ENCODE data around the gene KDM4B.

KDM4B gene

GRCh38 chr19:5052945-5053485 lies 84.1 kb downstream of the KDM4B start:
- no peak for DNase-seq

DNA sequence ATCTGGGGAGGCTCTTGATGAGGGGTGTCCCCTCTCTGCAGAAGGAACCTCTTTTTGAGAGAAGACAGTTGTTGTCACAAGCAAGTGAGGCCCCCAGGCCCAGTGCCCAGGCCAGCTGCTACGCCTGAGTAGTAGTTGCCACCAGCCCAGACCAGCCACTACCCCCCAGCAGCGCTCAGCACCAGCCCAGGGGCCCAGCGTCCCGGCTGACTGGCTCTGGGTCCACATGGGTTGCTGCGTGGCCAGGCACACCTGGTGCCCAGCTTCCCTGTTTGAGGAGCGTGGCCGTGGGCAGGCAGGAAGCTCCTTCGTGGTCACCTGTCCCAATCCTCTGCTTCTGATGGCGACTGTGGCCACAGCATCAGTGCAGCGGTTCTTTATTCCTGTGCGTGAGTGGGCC lies 84.7 kb downstream of the KDM4B start:
- DNase-seq, result no peak

- DNase-seq, result no peak
These were observed 85.9 kb downstream of the KDM4B start for GRCh38 chr19:5054551-5055456.

- no peak for DNase-seq
These were observed 86.5 kb downstream of the KDM4B start for GRCh38 chr19:5055457-5055776.

- peak; percentile 26 for DNase-seq
These were observed 88.9 kb downstream of the KDM4B start for GRCh38 chr19:5057860-5058259.

- DNase-seq, result no peak
These were observed 89.8 kb downstream of the KDM4B start for GRCh38 chr19:5058521-5059212.

DNA sequence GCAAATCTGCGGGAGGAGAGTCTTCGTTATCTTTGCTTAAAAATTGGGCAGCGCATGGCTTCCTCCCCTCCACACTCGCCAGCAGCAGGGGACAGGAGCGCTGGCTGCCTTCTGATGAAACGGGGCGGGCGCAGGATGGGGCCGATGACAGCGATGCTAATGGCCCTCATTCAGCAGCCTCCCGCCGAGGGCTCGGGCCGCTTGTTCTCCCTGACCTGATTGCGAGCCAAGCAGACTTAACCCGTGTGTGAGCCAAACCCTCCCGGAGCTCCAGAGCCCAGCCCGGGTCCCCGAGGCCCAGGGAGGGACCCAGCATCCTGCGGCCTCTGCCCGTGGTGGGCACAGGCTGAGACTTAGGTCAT lies 90.3 kb downstream of the KDM4B start:
- DNase-seq, result no peak

DNA sequence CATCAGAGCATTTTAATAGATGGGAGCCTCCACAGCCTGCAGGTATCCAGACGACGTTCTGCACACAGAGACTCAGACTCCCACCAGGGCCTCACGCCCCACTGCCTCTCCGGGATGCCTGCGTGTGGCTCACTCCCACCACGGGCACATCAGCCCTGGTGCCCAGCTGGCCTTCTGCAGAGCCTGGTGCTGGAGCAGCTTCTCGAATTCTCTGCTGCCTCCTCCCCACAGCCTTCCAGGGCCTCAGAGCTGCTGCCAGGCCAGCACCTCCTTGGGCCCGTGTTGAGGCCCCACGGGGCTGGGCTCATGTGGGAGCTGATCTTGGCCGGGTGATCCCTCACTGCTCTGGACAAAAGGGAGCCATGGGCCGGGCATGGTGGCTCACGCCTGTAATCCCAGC lies 90.9 kb downstream of the KDM4B start:
- DNase-seq, result no peak

- no peak for DNase-seq
These were observed 93.3 kb downstream of the KDM4B start for GRCh38 chr19:5062195-5062594.

DNA sequence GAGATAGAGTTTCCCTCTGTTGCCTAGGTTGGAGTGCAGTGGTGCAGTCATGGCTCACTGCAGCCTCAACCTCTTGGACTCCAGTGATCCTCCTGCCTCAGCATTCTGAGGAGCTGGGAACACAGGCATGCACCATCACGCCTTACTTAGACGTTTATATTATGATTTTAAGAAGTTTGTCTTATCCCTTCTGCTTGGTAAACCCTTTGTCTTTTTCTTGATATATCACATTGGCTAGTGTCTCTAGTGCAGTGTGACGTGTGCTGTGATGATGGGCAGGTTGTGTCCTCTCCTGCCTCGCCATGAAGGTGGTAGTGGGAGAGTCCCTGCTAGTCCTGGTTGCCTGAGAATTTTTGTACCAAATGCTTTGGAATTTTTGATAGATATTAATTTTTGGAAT lies 93.9 kb downstream of the KDM4B start:
- no peak for DNase-seq

GRCh38 chr19:5063873-5064645 lies 95.1 kb downstream of the KDM4B start:
- DNase-seq, result no peak

- no peak for DNase-seq
These were observed 96.0 kb downstream of the KDM4B start for GRCh38 chr19:5064896-5065295.

GRCh38 chr19:5065663-5066093 lies 96.8 kb downstream of the KDM4B start:
- DNase-seq, result no peak

DNA sequence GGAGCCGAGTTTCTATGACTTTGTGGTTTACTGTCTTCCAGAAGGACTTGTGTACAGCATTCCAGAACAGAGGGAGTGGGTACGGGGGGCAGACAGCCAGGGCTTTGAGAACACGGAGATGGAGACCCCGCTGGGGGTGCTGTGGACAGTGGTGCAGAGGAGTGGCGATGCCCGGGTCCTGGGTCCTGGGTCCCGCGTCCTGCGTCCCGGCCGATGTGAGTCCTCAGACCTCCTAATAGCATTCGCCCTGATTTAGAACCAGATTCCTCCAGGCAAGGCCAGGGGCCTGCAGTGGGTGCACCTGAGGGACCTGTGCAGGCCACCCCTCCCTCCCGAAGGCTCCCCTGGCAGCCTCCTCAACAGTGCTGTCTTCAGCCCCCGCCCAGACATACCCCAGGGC lies 97.9 kb downstream of the KDM4B start:
- DNase-seq, result no peak

DNA sequence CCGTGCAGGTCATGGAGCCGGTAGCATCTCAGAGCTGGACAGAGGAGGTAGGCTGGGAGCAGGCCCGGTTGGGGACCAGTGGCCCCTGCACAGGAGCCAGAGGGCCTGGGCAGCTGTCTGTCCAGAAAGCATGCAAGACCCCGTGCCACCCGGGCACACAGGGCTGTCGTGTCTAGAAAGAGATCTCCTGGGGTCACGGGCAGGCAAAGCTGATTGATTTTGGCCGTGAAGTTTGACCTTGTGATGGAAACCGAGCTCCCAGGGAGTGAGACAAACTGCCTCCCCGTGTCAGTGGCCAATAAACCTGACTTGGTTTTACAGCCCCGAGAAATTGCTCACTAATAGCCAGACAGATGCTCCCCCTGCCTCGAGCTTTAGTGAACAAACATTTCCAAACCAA lies 98.8 kb downstream of the KDM4B start:
- DNase-seq, result no peak

DNA sequence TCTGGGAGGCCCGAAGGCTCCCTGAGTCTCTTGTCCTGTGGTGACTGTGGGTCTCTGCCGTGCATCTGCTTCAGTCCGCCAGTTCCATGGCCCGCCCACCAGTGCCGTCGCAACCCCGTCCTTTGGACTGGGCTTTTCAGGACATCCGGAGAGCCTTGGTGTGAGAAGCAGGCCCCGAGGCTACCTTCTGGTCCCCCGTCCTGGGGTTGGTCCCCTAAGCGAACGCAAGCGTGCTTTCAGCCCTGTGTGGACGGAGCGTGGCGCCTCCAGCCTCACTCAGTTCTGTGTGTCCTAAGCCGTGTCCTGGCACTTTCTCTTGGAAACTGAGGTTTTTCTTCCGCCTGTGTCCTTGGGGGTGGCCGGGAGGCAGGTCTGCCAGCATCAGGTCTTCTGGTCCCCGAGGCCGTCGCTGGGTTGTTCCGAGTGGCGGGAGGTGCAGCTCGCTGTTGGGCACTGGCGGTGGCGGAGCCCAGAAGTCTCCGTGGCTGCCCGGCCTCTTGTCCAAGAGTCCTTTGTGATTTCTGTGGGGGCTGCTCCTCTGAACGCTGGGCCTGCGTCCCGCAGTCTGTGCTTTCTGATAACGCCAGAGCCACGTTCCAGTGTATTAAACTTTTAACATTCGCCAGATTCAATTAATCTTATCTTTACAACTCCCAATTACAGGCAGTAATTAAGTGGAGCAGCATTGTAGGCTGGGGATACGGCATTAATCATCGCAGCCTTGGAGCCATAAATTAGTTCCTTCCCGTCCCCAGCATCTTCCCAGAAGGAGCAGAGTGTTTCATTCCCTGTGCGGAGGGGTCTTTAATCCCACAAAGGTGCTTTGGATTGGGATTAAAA lies 99.5 kb downstream of the KDM4B start:
- DNase-seq, result no peak

- DNase-seq, result no peak
These were observed 101.4 kb downstream of the KDM4B start for GRCh38 chr19:5070331-5070730.

DNA sequence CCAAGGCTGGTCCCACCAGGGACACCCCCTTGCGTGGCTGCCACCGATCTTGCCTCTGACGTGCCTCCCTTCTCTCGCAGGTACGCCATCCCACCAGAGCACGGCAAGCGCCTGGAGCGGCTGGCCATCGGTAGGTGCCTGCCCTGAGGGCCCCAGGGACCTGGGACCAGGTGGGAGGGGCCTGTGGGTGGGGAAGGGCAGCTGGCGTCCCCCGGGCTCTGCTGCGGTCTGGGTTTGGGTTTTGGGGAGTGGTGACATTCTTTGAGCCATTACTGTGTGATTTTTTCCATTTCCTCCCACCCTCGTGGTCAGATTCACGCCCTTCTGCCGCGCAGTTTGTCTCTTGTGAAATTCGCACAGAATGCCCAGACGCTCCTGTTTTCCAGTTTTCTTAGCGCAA lies 102.0 kb downstream of the KDM4B start:
- DNase-seq, result no peak

DNA sequence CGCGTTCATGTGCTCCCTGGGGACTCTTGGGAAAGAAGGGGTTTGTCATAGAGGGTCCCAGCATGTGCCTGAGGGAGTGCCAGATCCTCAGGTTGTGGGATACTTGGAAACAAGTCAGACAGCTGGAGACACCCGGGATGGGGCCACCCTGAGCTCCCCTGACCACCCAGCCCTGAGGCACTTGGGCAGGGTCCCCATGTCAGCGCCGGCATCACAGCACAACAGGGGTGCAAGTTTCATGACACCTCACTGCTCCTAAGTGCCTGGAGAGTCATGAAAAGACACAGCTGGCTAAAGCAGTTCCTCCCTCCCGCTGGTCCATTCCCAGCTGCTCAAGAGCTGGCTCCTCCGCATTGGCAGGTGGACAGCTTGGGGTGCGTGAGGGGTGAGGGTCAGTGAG lies 102.7 kb downstream of the KDM4B start:
- DNase-seq, result no peak

GRCh38 chr19:5072115-5072514 lies 103.2 kb downstream of the KDM4B start:
- no peak for DNase-seq

GRCh38 chr19:5073153-5073844 lies 104.4 kb downstream of the KDM4B start:
- no peak for DNase-seq

GRCh38 chr19:5074407-5074806 lies 105.5 kb downstream of the KDM4B start:
- DNase-seq, result peak; percentile 51
